OCI-LY1 (cell line): ENCODE measurements around the gene BMERB1.

Source experiments
- EZH2 ChIP-seq: fragments of 200-600 bp; sonication (generic), shearing (Covaris generic); IDR thresholded peaks from 2 replicates; pipeline ENCODE4 v1.8.0; 2017; ENCODE audit warnings: borderline replicate concordance, mixed run types, mild to moderate bottlenecking, antibody characterized with exemption, low read length, moderate library complexity, mixed read lengths
- TF ChIP-seq, protein P1 (sequence below): fragments of 200-600 bp; sonication (generic), shearing (Covaris generic); IDR thresholded peaks from 2 replicates; pipeline ENCODE4 v1.5.1; 2017; ENCODE audit warnings: mild to moderate bottlenecking, antibody characterized with exemption, low read length, moderate library complexity, mixed read lengths

DNA sequence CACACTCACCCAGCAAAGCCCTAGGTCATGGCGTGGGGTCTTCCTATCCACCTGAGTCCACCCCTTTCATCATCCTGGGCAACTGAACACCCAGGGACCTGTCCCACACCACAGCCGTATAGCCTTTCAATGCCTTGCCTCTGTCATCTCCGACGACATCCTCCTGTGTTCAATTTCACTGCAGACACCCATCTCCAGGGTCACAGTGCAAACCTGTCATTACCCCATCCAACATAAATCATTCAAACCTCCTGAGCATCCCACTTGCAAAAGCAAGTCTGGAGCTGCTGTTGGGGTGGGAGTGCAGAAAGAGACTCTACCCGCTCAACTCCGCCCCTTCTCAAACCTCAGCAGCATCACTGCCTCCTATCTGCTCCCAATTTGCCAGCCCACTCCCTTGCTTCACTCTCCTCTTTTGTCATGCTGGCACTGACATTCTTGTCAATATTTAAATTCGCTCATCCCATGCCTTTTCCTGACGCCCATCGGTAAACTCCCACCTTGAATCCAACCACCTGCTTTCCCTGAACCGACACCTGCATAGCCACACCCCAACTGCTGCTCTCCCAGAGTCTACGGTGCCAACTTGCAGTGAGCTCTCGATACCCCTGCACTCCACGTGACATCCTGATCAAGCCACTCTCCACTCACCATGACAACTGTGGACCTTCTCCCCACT, 171.6 kb downstream of the BMERB1 start:
- TF ChIP-seq, protein P1, sequence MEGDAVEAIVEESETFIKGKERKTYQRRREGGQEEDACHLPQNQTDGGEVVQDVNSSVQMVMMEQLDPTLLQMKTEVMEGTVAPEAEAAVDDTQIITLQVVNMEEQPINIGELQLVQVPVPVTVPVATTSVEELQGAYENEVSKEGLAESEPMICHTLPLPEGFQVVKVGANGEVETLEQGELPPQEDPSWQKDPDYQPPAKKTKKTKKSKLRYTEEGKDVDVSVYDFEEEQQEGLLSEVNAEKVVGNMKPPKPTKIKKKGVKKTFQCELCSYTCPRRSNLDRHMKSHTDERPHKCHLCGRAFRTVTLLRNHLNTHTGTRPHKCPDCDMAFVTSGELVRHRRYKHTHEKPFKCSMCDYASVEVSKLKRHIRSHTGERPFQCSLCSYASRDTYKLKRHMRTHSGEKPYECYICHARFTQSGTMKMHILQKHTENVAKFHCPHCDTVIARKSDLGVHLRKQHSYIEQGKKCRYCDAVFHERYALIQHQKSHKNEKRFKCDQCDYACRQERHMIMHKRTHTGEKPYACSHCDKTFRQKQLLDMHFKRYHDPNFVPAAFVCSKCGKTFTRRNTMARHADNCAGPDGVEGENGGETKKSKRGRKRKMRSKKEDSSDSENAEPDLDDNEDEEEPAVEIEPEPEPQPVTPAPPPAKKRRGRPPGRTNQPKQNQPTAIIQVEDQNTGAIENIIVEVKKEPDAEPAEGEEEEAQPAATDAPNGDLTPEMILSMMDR, result no peak
- no peak for TF ChIP-seq EZH2
